ENCODE measurements around the gene S100A10. TPM values are rescaled to one million over a fixed set of nuclear protein-coding genes. Genes with fewer than 3 reads are reported as not detected.

Gene S100A10
- total RNA-seq, 1 experiment from 2014 or later = 2,143 TPM

- Histone ChIP-seq H3K4me1 (peaks cover 32% of the 10 kb centered on the region), H3K27me3 (replicated peaks; ENCODE audit: control insufficient read depth, insufficient read depth, low read length) (no peaks in the 10 kb centered on the region), H3K4me3 (ENCODE audit: low read depth, low read length) (no peak overlapping the region), H3K9me3 (no peaks in the 10 kb centered on the region; the same call in 1 of the 2 replicates), H3K36me3 (ENCODE audit: control insufficient read depth, insufficient read depth, low read length) (no peaks in the 10 kb centered on the region)
- Mint-ChIP-seq H3K9me3 (ENCODE audit: unreplicated experiment) (no peaks in the 10 kb centered on the region), H3K36me3 (ENCODE audit: insufficient read depth, unreplicated experiment) (no peaks in the 10 kb centered on the region), H3K4me3 (ENCODE audit: unreplicated experiment) (no peak overlapping the region), H3K27ac (ENCODE audit: unreplicated experiment) (no peak overlapping the region), H3K4me1 (ENCODE audit: low read depth, unreplicated experiment) (peaks cover 35% of the 10 kb centered on the region), H3K27me3 (ENCODE audit: insufficient read depth, unreplicated experiment) (no peaks in the 10 kb centered on the region)
- ChIA-PET POLR2A (no interaction called here), CTCF (interaction anchor here (1.8 kb wide), 1 partner anchor 36 kb away, joined by 9 read pairs; no protein-coding TSS in a partner anchor)
- intact Hi-C loops (cut with micrococcal nuclease; ENCODE audit: unreplicated experiment) = no loop called here
- DNase-seq = no peak
- no peak for TF ChIP-seq CTCF (IDR thresholded peaks at IDR 0.05; ENCODE audit: insufficient read depth in 1 of 2, low read depth in 1 of 2, low read length in 1 of 2, severe bottlenecking in 1 of 2, unreplicated experiment in 1 of 2)
- BruUV-seq (replicated peaks) = no TSS peak
Measured at GRCh38 chr1:151966061-151966460, 27.6 kb downstream of the S100A10 start.

DNA sequence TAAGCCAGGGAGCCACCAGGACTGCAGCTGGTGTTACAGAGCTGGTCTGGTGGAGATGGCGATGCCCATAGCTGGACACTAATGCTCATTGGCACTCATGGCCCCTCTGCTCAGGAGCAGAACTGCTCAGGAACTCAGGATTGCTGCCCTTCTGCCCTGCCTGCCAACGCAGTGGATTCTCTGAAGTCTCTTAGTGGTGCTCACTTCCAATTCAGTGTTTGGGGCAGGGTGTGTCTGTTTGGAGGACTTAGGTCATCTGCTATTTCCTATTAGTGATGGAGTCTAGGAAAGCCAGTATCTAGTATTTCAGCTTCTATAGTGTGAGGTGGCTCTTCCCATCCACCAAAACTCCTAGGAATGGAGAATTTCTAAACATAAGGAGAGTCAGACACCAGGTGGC lies 29.1 kb downstream of the S100A10 start:
- no peaks in the 10 kb centered on the region for H3K36me3 ChIP-seq (ENCODE audit: control insufficient read depth, insufficient read depth, low read length)
- no peak for TF ChIP-seq CTCF (IDR thresholded peaks at IDR 0.05; ENCODE audit: insufficient read depth in 1 of 2, low read depth in 1 of 2, low read length in 1 of 2, severe bottlenecking in 1 of 2, unreplicated experiment in 1 of 2)
- ChIA-PET CTCF (interaction anchor here (1.0 kb wide), 1 partner anchor 47 kb away, joined by 3 read pairs; no protein-coding TSS in a partner anchor), POLR2A (interaction anchor here (0.7 kb wide), 1 partner anchor 37 kb away, joined by 4 read pairs; no protein-coding TSS in a partner anchor)
- Mint-ChIP-seq H3K9me3 (ENCODE audit: unreplicated experiment) (no peaks in the 10 kb centered on the region), H3K36me3 (ENCODE audit: insufficient read depth, unreplicated experiment) (no peaks in the 10 kb centered on the region), H3K27ac (ENCODE audit: unreplicated experiment) (no peak overlapping the region), H3K27me3 (ENCODE audit: insufficient read depth, unreplicated experiment) (no peaks in the 10 kb centered on the region), H3K4me3 (ENCODE audit: unreplicated experiment) (no peak overlapping the region), H3K4me1 (ENCODE audit: low read depth, unreplicated experiment) (peaks cover 28% of the 10 kb centered on the region)
- no peak overlapping the region for H3K4me3 ChIP-seq (ENCODE audit: low read depth, low read length)
- intact Hi-C loops (cut with micrococcal nuclease; ENCODE audit: unreplicated experiment) = no loop called here
- BruUV-seq (replicated peaks) = no TSS peak
- no peaks in the 10 kb centered on the region for H3K27me3 ChIP-seq (replicated peaks; ENCODE audit: control insufficient read depth, insufficient read depth, low read length)
- H3K9me3 ChIP-seq = no peaks in the 10 kb centered on the region; the same call in 1 of the 2 replicates
- peaks cover 19% of the 10 kb centered on the region for H3K4me1 ChIP-seq
- no peak for DNase-seq

- CTCF ChIA-PET = interaction anchor here (0.7 kb wide), 1 partner anchor 495 kb away, joined by 3 read pairs; no protein-coding TSS in a partner anchor
Measured at GRCh38 chr1:151963288-151963687, 30.4 kb downstream of the S100A10 start.

More at GRCh38 chr1:151963288-151963687, 30.4 kb downstream of the S100A10 start:
- no peaks in the 10 kb centered on the region for H3K36me3 ChIP-seq (ENCODE audit: control insufficient read depth, insufficient read depth, low read length)
- no peaks in the 10 kb centered on the region for H3K27me3 ChIP-seq (replicated peaks; ENCODE audit: control insufficient read depth, insufficient read depth, low read length)
- no peaks in the 10 kb centered on the region for H3K9me3 ChIP-seq
- Mint-ChIP-seq H3K9me3 (ENCODE audit: unreplicated experiment) (no peaks in the 10 kb centered on the region), H3K4me3 (ENCODE audit: unreplicated experiment) (no peak overlapping the region), H3K27ac (ENCODE audit: unreplicated experiment) (no peak overlapping the region), H3K36me3 (ENCODE audit: insufficient read depth, unreplicated experiment) (no peaks in the 10 kb centered on the region), H3K4me1 (ENCODE audit: low read depth, unreplicated experiment) (peaks cover 17% of the 10 kb centered on the region), H3K27me3 (ENCODE audit: insufficient read depth, unreplicated experiment) (no peaks in the 10 kb centered on the region)
- POLR2A ChIA-PET = no interaction called here
- TF ChIP-seq CTCF (IDR thresholded peaks at IDR 0.05; ENCODE audit: insufficient read depth in 1 of 2, low read depth in 1 of 2, low read length in 1 of 2, severe bottlenecking in 1 of 2, unreplicated experiment in 1 of 2) = no peak
- H3K4me3 ChIP-seq (ENCODE audit: low read depth, low read length) = no peak overlapping the region
- DNase-seq = no peak
- intact Hi-C loops (cut with micrococcal nuclease; ENCODE audit: unreplicated experiment) = no loop called here
- no TSS peak for BruUV-seq (replicated peaks)
- H3K4me1 ChIP-seq = peaks cover 7% of the 10 kb centered on the region

Measured in Caco-2 (cell line).